HCT116 (cell line): ENCODE results near the gene FOXP1. TPM values are rescaled to one million over a fixed set of nuclear protein-coding genes. Genes with fewer than 3 reads are reported as not detected.

ENCODE experiments used
- ATAC-seq: fragments of 200-7000 bp; cut with Tn5 transposase; 2 replicates; pipeline ENCODE4 v1.9.1; 2020; ENCODE audit warnings: mild to moderate bottlenecking, moderate library complexity
- BruUV-seq: library from RNA; stranded (reverse); fragments of 400-500 nt; replicated peaks from 2 replicates; lab custom pipeline; 2021; lab: Mats Ljungman, UMichigan
- CTCF ChIA-PET: fragments of 300-600 bp; sonication (Branson Sonifier 250); formaldehyde crosslinking; loops from one replicate; lab custom pipeline; 2021; ENCODE audit warnings: antibody characterized with exemption; lab: Charles Lee
- POLR2A ChIA-PET: fragments of 300-600, 350-600 bp; sonication (Branson Sonifier 250); formaldehyde crosslinking; loops from one replicate; lab custom pipeline; 2021; ENCODE audit warnings: antibody characterized with exemption; lab: Charles Lee
- RAD21 ChIA-PET, 2 experiments: fragments of 300-600 bp; sonication (Branson Sonifier 250); formaldehyde crosslinking; loops; one replicate each; lab custom pipeline; 2023; ENCODE audit warnings: low total read pairs in 2 of 2; ENCODE audit not compliant: uncharacterized antibody in 2 of 2, unreplicated experiment in 2 of 2, low non-redundant PET in 1 of 2; lab: Charles Lee
- DNase-seq: peaks from one replicate; pipeline ENCODE4 v3.0.0-alpha.2; 2010; ENCODE audit warnings: low read depth, low spot score
- H2AFZ ChIP-seq: fragments of 200-600 bp; shearing (Covaris generic), sonication (generic); 2 replicates; pipeline ENCODE4 v1.6.1; 2017; ENCODE audit warnings: low read depth, mixed run types, mixed read lengths, antibody characterized with exemption, low read length; ENCODE audit not compliant: poor library complexity, severe bottlenecking
- H3K27ac ChIP-seq: 2 replicates; pipeline ENCODE4 v1.5.1; 2012; ENCODE audit warnings: low read depth, low read length
- H3K27me3 ChIP-seq: fragments of 200-600 bp; sonication (generic); 2 replicates; pipeline ENCODE4 v1.6.1; 2016; ENCODE audit warnings: mixed run types, low read length, mixed read lengths; ENCODE audit not compliant: insufficient read depth
- H3K36me3 ChIP-seq, 2 experiments: fragments of 200-500 bp in 1 of 2; fragments of 200-600 bp in 1 of 2; sonication (Bioruptor generic) in 1 of 2; sonication (generic) in 1 of 2; 2 replicates each; pipeline versions ENCODE4 v1.5.1 to v1.6.1; 2014 to 2016; ENCODE audit warnings: low read length in 2 of 2, inconsistent platforms in 1 of 2, mixed read lengths in 1 of 2, mixed run types in 1 of 2; ENCODE audit not compliant: insufficient read depth in 2 of 2, control insufficient read depth in 1 of 2
- H3K4me1 ChIP-seq, 2 experiments: fragments of 200-600 bp in 1 of 2; sonication (generic) in 1 of 2; 2 replicates each; pipeline versions ENCODE4 v1.5.1 to v1.6.1; 2012 to 2017; ENCODE audit warnings: low read length in 2 of 2, inconsistent platforms in 1 of 2, mild to moderate bottlenecking in 1 of 2, mixed read lengths in 1 of 2, mixed run types in 1 of 2, moderate library complexity in 1 of 2; ENCODE audit not compliant: insufficient read depth in 2 of 2, control insufficient read depth in 1 of 2
- H3K4me2 ChIP-seq: fragments of 200-600 bp; sonication (generic); 2 replicates; pipeline ENCODE4 v1.6.1; 2017; ENCODE audit warnings: mixed run types, low read length, mixed read lengths
- H3K4me3 ChIP-seq, 2 experiments: fragments of 200-600 bp in 1 of 2; sonication (generic) in 1 of 2; replicated peaks in 1 of 2; 2 replicates each; pipeline ENCODE4 v1.5.1; 2011 to 2016; ENCODE audit warnings: low read length in 2 of 2, control low read depth in 1 of 2, low read depth in 1 of 2, mild to moderate bottlenecking in 1 of 2, mixed read lengths in 1 of 2, mixed run types in 1 of 2
- H3K79me2 ChIP-seq: fragments of 200-600 bp; sonication (generic); 2 replicates; pipeline ENCODE4 v1.6.1; 2017; ENCODE audit warnings: mild to moderate bottlenecking, mixed run types, low read length, moderate library complexity, mixed read lengths; ENCODE audit not compliant: insufficient read depth
- H3K9ac ChIP-seq: fragments of 200-600 bp; sonication (generic); 2 replicates; pipeline ENCODE4 v1.6.1; 2016; ENCODE audit warnings: low read length, mixed read lengths
- H3K9me2 ChIP-seq: fragments of 200-600 bp; sonication (generic), shearing (Covaris generic); 2 replicates; pipeline ENCODE4 v1.6.1; 2017; ENCODE audit warnings: mixed run types, mild to moderate bottlenecking, moderate library complexity; ENCODE audit not compliant: insufficient read depth
- H3K9me3 ChIP-seq, 2 experiments: fragments of 200-500 bp in 1 of 2; fragments of 200-600 bp in 1 of 2; sonication (Bioruptor generic) in 1 of 2; sonication (generic) in 1 of 2; 2 replicates each; pipeline ENCODE4 v1.6.1; 2014 to 2017; ENCODE audit warnings: low read length in 2 of 2, mixed read lengths in 2 of 2, inconsistent platforms in 1 of 2, low read depth in 1 of 2, mild to moderate bottlenecking in 1 of 2, mixed run types in 1 of 2, moderate library complexity in 1 of 2; ENCODE audit not compliant: control insufficient read depth in 1 of 2, insufficient read depth in 1 of 2
- H4K20me1 ChIP-seq: fragments of 200-600 bp; sonication (generic), shearing (Covaris generic); 2 replicates; pipeline ENCODE4 v1.6.1; 2017; ENCODE audit warnings: mixed run types, mild to moderate bottlenecking, moderate library complexity; ENCODE audit not compliant: insufficient read depth
- EGR1 ChIP-seq: IDR thresholded peaks from 2 replicates; pipeline ENCODE4 v1.6.1; 2012; ENCODE audit warnings: low read depth
- ELF1 ChIP-seq: IDR thresholded peaks from 2 replicates; pipeline ENCODE4 v1.6.1; 2012; ENCODE audit warnings: low read depth, borderline replicate concordance
- EZH2 ChIP-seq: fragments of 200-600 bp; sonication (generic); IDR thresholded peaks from 2 replicates; pipeline ENCODE4 v1.6.1; 2017; ENCODE audit warnings: antibody characterized with exemption, mixed run types
- EZH2phosphoT487 ChIP-seq: fragments of 200-600 bp; IDR thresholded peaks from 2 replicates; pipeline ENCODE4 v1.6.1; 2018; ENCODE audit warnings: antibody characterized with exemption, borderline replicate concordance
- FOSL1 ChIP-seq: IDR thresholded peaks from 2 replicates; pipeline ENCODE4 v1.6.1; 2012; ENCODE audit warnings: low read depth
- JUND ChIP-seq: IDR thresholded peaks from 2 replicates; pipeline ENCODE4 v1.6.1; 2012
- POLR2A ChIP-seq: IDR thresholded peaks from 2 replicates; pipeline ENCODE4 v1.7.0; 2011; ENCODE audit warnings: borderline replicate concordance; ENCODE audit not compliant: insufficient read depth, insufficient read length; ENCODE audit errors: extremely low read depth
- POLR2AphosphoS5 ChIP-seq: IDR thresholded peaks from 2 replicates; pipeline ENCODE4 v1.6.1; 2011; ENCODE audit warnings: mild to moderate bottlenecking, low read depth, low read length, moderate library complexity
- RAD21 ChIP-seq: IDR thresholded peaks from 2 replicates; pipeline ENCODE4 v1.6.1; 2012; ENCODE audit warnings: low read depth, mild to moderate bottlenecking
- SP1 ChIP-seq: IDR thresholded peaks from 2 replicates; pipeline ENCODE4 v1.6.1; 2012; ENCODE audit warnings: low read depth
- TCF7L2 ChIP-seq: IDR thresholded peaks from 2 replicates; pipeline ENCODE4 v1.7.0; 2011; ENCODE audit warnings: borderline replicate concordance, inconsistent platforms; ENCODE audit not compliant: insufficient read depth, insufficient read length; ENCODE audit errors: extremely low read depth
- YY1 ChIP-seq: IDR thresholded peaks from 2 replicates; pipeline ENCODE4 v1.6.1; 2011; ENCODE audit warnings: low read length, low read depth, moderate library complexity, mild to moderate bottlenecking; ENCODE audit not compliant: insufficient replicate concordance; ENCODE audit errors: extremely low read depth
- ZFX ChIP-seq: fragments of 450-650 bp; IDR thresholded peaks from 2 replicates; pipeline ENCODE4 v1.6.1; 2017
- ZNF274 ChIP-seq: fragments of 200-500 bp; sonication (Bioruptor generic); IDR thresholded peaks from 2 replicates; pipeline ENCODE4 v1.6.1; 2014; ENCODE audit warnings: mild to moderate bottlenecking, low read depth, low read length, inconsistent platforms
- intact Hi-C: fragments of 100-400 bp; cut with micrococcal nuclease; formaldehyde crosslinking; loops from 2 replicates; pipeline ENCODE4 v1.10.0; 2022
- total RNA-seq: library from RNA; stranded (reverse); gene quantifications from one replicate; pipeline ENCODE4 v1.2.1, GENCODE V29; 2021; ENCODE audit not compliant: unreplicated experiment
- TF ChIP-seq, protein P1 (sequence below): IDR thresholded peaks from 2 replicates; pipeline ENCODE4 v1.6.1; 2011; ENCODE audit warnings: mild to moderate bottlenecking, low read length, moderate library complexity; ENCODE audit not compliant: insufficient replicate concordance; ENCODE audit errors: extremely low read depth
- TF ChIP-seq, protein P2 (sequence below): IDR thresholded peaks from 2 replicates; pipeline ENCODE4 v1.6.1; 2012
- TF ChIP-seq, protein P3 (sequence below), 3 experiments: fragments of 200-600 bp in 1 of 3; sonication (generic) in 1 of 3; IDR thresholded peaks in 2 of 3; conservative IDR thresholded peaks in 1 of 3; 2 replicates each; pipeline ENCODE4 v1.5.1; 2012 to 2017; ENCODE audit warnings: low read depth in 2 of 3, low read length in 2 of 3, antibody characterized with exemption in 1 of 3, borderline replicate concordance in 1 of 3, control low read depth in 1 of 3, mild to moderate bottlenecking in 1 of 3, mixed read lengths in 1 of 3, mixed run types in 1 of 3, moderate library complexity in 1 of 3; ENCODE audit not compliant: insufficient read depth in 1 of 3
- TF ChIP-seq, protein P4 (sequence below): IDR thresholded peaks from 2 replicates; pipeline ENCODE4 v1.6.1; 2012

FOXP1 gene
- total RNA-seq, 1 experiment from 2014 or later: 11.4 TPM

DNA sequence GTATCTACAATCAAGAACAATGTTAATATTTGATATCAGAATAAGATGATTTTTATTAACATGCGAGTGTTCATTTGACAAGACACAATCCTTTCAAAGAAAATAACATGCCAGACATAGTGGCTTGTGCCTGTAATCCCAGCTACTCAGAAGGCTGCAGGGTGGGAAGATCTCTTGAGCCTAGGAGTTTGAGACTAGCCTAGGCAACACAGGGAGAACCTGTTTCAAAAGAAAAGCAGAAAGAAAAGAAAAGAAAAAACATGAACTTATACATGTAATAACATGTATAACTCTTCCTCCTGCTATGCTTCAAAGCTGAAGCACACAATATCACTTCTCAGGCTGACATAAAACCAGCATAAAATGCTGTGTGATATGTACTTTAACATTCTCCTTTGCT lies 253.7 kb downstream of the FOXP1 start:
- Histone ChIP-seq H3K9me2 (no peaks in the 10 kb centered on the region), H3K27me3 (no peaks in the 10 kb centered on the region), H3K9ac (no peak overlapping the region), H4K20me1 (no peaks in the 10 kb centered on the region), H3K36me3 (no peaks in the 10 kb centered on the region), H3K4me1 (no peaks in the 10 kb centered on the region), H3K4me3 (no peak overlapping the region), H3K27ac (no peak overlapping the region), H3K9me3 (no peaks in the 10 kb centered on the region), H3K4me2 (no peak overlapping the region), H2AFZ (no peak overlapping the region), H3K79me2 (no peaks in the 10 kb centered on the region)
- DNase-seq: no peak
- ChIA-PET CTCF (no interaction called here), POLR2A (no interaction called here), RAD21 (no interaction called here)
- intact Hi-C loops: no loop called here
- no peak for ATAC-seq
- no peak for TF ChIP-seq ZFX
- TF ChIP-seq ZNF274: no peak
- TF ChIP-seq EZH2: no peak
- no peak for TF ChIP-seq ELF1
- no TSS peak for BruUV-seq

DNA sequence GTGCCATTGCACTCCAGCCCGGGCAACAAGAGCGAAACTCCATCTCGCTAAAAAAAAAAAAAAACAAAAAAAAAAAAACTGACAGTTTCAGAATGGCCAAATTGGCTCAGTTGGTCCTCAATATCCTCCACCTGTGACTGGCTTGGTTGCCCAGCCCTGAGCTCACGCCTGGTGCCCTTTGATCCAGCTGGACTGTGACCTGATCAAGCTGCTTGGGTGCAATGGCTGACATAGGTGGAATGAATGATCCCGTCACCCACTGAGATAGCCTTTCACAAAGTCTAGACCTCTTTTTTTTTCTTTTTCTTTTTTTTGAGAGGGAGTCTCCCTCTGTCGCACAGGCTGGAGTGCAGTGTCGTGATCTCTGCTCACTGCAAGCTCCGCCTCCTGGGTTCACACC lies 254.6 kb downstream of the FOXP1 start:
- DNase-seq: no peak
- H3K79me2 ChIP-seq: no peaks in the 10 kb centered on the region
- no peak overlapping the region for H3K4me2 ChIP-seq
- H3K27ac ChIP-seq: no peak overlapping the region
- H3K4me3 ChIP-seq: no peak overlapping the region
- no TSS peak for BruUV-seq
- no peak overlapping the region for H3K9ac ChIP-seq
- no peaks in the 10 kb centered on the region for H3K4me1 ChIP-seq
- RAD21 ChIA-PET: no interaction called here
- POLR2A ChIA-PET: no interaction called here
- H4K20me1 ChIP-seq: no peaks in the 10 kb centered on the region
- CTCF ChIA-PET: no interaction called here
- H3K9me2 ChIP-seq: no peaks in the 10 kb centered on the region
- no peaks in the 10 kb centered on the region for H3K27me3 ChIP-seq
- intact Hi-C loops: no loop called here
- H3K36me3 ChIP-seq: no peaks in the 10 kb centered on the region
- ATAC-seq: no peak
- H3K9me3 ChIP-seq: no peaks in the 10 kb centered on the region
- H2AFZ ChIP-seq: no peak overlapping the region
- TF ChIP-seq, protein P1, sequence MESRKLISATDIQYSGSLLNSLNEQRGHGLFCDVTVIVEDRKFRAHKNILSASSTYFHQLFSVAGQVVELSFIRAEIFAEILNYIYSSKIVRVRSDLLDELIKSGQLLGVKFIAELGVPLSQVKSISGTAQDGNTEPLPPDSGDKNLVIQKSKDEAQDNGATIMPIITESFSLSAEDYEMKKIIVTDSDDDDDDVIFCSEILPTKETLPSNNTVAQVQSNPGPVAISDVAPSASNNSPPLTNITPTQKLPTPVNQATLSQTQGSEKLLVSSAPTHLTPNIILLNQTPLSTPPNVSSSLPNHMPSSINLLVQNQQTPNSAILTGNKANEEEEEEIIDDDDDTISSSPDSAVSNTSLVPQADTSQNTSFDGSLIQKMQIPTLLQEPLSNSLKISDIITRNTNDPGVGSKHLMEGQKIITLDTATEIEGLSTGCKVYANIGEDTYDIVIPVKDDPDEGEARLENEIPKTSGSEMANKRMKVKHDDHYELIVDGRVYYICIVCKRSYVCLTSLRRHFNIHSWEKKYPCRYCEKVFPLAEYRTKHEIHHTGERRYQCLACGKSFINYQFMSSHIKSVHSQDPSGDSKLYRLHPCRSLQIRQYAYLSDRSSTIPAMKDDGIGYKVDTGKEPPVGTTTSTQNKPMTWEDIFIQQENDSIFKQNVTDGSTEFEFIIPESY: no peak
- no peak for TF ChIP-seq TCF7L2
- no peak for TF ChIP-seq RAD21
- TF ChIP-seq SP1: no peak
- TF ChIP-seq POLR2AphosphoS5: no peak
- TF ChIP-seq, protein P2, sequence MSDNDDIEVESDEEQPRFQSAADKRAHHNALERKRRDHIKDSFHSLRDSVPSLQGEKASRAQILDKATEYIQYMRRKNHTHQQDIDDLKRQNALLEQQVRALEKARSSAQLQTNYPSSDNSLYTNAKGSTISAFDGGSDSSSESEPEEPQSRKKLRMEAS: no peak
- TF ChIP-seq POLR2A: no peak
- TF ChIP-seq FOSL1: no peak
- TF ChIP-seq, protein P3, sequence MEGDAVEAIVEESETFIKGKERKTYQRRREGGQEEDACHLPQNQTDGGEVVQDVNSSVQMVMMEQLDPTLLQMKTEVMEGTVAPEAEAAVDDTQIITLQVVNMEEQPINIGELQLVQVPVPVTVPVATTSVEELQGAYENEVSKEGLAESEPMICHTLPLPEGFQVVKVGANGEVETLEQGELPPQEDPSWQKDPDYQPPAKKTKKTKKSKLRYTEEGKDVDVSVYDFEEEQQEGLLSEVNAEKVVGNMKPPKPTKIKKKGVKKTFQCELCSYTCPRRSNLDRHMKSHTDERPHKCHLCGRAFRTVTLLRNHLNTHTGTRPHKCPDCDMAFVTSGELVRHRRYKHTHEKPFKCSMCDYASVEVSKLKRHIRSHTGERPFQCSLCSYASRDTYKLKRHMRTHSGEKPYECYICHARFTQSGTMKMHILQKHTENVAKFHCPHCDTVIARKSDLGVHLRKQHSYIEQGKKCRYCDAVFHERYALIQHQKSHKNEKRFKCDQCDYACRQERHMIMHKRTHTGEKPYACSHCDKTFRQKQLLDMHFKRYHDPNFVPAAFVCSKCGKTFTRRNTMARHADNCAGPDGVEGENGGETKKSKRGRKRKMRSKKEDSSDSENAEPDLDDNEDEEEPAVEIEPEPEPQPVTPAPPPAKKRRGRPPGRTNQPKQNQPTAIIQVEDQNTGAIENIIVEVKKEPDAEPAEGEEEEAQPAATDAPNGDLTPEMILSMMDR (IDR thresholded peaks at IDR 0.05 in 2 of 3, conservative IDR thresholded peaks at IDR 0.05 in 1 of 3; ENCODE audit: borderline replicate concordance in 1 of 3, insufficient read depth in 1 of 3, low read depth in 2 of 3, low read length in 2 of 3): no peak
- no peak for TF ChIP-seq EGR1
- no peak for TF ChIP-seq ZNF274
- TF ChIP-seq, protein P4, sequence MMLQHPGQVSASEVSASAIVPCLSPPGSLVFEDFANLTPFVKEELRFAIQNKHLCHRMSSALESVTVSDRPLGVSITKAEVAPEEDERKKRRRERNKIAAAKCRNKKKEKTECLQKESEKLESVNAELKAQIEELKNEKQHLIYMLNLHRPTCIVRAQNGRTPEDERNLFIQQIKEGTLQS: no peak
- TF ChIP-seq YY1: no peak
- TF ChIP-seq EZH2phosphoT487: no peak
- TF ChIP-seq JUND: no peak
- no peak for TF ChIP-seq EZH2
- no peak for TF ChIP-seq ELF1
